GM12874 (cell line): ENCODE measurements around the gene ANXA2R.

Experiments used
- CTCF ChIP-seq: IDR thresholded peaks from 2 replicates; pipeline ENCODE4 v1.5.1; 2011; ENCODE audit warnings: low read depth, mild to moderate bottlenecking, control low read depth, low read length, moderate library complexity; ENCODE audit not compliant: insufficient read depth

ANXA2R gene

DNA sequence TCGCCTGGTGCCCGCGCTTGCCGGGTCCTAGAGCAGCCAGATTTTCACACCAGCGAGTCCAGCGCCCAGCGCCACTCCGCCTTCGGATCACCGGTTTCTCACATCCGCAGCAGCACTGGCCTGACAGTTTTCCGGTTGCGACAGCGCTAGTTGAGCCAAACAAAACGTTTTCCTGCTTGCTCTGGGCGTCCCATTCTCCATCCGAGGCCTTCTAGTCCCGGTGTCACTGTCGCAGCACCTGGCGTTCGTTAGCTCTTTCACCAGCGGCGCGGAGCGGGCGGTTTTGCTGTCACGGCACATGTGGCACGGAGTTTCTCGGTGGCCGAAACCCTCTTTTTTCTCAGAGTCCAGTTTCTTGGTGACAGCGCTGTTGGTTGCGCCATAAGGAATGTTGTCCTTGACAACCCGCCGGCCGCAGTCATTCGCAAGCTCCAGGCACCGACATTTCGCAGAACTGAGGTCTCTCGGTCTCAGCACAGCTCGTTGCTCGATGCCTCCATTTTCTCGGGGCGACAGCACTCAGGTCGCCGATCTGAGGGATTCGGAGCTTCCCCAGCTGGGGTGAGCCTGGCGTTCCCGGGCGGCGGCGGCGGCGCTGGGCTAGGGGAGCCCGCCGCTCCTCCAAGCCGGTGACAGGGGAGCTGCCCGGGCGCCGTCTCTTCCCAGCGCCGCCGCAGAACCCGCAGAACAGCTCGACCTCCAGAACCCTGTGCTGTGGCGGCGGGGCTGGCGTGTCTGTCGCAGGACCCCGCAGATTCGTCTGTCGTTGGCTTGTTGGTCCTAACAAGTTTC lies 47.8 kb downstream of the ANXA2R start:
- TF ChIP-seq CTCF: no peak

GRCh38 chr5:42991404-42992087 lies 48.6 kb downstream of the ANXA2R start:
- no peak for TF ChIP-seq CTCF

DNA sequence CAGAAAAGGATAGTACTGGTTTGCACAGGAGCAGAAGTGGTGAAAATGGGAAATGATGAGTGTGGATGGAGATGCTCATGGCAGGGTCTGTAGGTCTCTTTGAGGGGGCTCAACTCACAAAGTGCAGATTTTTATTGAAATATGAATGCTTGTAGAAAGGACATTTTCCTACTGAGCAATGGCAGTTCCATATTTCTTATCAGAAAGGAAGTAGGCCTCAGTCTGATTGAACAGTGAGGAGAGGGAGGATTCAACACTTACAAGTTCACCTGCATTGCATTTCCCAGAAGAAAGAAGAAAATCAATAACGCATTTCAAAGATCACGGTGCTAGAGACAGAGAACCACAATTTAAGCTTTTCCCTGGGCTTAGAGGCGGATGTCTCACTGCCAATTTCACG lies 49.2 kb downstream of the ANXA2R start:
- TF ChIP-seq CTCF: no peak
